GM12865 (cell line): ENCODE data around the gene ATP5ME.

Source experiments
- DNase-seq: peaks from one replicate; pipeline ENCODE4 v3.0.0; 2010; ENCODE audit warnings: low read depth
- H3K4me3 ChIP-seq: 2 replicates; pipeline ENCODE4 v1.5.1; 2011; ENCODE audit warnings: mild to moderate bottlenecking, low read depth, low read length, control low read depth
- TF ChIP-seq, protein P1 (sequence below): IDR thresholded peaks from 2 replicates; pipeline ENCODE4 v1.5.1; 2011; ENCODE audit warnings: low read length, control low read depth, low read depth, inconsistent platforms; ENCODE audit not compliant: insufficient read depth; ENCODE audit errors: missing control alignments

The ATP5ME gene

DNA sequence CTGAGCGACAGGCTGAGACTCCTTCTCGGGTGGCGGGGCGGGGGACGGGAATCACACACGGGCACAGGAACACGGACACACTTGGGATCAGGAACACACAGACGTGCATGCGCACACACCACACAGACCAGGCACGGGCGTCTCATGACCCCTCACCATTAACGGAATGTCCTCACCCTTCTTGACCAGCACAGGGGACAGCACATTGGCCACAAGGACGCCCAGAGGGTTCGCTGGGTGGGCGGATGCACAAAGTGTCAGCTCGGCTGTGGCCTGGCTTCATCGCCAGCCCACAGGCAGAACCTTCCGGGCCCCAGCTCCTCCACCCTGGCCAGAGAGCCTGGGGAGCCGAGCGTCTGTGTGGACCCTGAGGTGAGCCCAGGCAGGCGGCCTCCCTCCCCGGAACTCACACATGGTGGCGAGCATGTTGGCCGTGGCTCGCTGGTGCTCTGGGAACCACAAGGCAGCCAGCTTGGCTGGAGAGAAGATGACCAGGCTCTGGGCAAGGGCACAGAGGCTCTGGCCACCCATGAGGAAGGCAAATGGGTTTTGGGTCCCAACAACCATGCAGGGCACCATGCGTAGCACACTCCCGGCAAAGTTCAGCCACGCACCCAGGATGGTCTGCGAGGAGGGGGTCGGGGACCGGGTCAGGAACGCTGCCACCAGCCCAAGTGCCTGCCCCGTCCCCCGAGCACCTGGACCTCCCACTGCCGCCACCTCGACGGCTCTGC is 11.8 kb upstream of the ATP5ME start:
- H3K4me3 ChIP-seq = no peak overlapping the region
- TF ChIP-seq, protein P1, sequence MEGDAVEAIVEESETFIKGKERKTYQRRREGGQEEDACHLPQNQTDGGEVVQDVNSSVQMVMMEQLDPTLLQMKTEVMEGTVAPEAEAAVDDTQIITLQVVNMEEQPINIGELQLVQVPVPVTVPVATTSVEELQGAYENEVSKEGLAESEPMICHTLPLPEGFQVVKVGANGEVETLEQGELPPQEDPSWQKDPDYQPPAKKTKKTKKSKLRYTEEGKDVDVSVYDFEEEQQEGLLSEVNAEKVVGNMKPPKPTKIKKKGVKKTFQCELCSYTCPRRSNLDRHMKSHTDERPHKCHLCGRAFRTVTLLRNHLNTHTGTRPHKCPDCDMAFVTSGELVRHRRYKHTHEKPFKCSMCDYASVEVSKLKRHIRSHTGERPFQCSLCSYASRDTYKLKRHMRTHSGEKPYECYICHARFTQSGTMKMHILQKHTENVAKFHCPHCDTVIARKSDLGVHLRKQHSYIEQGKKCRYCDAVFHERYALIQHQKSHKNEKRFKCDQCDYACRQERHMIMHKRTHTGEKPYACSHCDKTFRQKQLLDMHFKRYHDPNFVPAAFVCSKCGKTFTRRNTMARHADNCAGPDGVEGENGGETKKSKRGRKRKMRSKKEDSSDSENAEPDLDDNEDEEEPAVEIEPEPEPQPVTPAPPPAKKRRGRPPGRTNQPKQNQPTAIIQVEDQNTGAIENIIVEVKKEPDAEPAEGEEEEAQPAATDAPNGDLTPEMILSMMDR = no peak
- DNase-seq = no peak

DNA sequence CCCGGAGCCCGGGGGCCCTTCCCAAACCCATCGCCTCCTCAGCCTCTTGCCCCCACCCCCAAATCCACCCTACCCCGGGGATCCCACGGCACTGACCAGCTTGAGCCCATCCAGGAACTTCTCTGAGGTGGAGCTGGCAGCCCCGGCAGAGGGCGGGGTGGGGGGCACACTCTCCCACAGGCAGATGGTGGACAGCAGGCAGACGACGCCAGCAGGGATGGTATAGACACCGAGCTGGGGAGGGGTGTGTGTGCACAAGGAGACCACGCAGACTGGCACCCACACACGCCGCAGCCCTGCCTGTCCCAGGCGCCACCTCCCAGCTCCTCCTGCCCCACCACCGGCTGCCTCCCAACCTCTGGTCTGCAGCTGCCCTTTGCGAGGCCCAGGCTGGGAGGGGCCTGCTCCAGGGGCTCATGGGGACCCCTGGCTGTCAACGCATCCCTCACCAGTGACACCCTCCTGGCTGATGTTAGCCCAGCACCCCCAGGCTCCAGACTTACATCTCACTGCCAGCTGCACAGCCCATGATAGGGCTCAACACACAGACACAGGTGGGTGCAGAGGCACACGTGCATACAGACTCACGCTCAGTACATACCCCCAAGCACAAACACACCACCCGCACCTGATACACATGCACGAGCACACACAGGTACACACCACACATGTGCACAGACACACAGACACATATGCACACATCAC is 10.7 kb upstream of the ATP5ME start:
- no peak for DNase-seq
- TF ChIP-seq, protein P1 = no peak

DNA sequence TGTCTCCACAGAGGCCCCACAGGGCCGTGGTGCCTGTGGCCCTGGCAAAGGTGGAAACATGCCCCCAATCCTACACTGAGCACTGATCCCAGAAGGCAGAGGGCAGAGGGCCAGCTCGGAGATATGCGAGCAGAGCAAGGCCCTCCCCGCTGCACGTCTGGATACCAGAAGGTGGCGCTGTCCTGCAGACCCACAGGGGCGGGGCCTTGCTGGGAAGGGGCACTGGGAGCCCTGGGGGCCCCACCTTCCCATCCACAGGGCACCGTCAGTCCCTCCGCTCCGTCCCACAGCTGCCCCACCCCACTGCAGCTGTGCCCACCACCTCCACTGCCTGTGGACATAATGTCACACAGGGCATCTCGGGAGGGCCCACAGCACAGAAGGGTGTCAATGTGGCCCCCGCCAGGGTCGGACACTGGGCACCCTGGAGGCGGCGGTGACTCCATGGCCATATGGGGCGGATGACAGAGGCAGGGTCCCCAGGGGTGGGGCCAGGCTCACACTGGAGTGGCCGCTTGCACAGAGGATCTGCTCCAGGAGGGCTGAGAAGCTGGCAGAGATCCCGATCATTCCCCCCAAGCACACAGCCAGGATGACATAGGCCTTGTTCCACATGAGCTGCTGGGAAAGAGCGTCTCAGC is 10.0 kb upstream of the ATP5ME start:
- H3K4me3 ChIP-seq = no peak overlapping the region
- DNase-seq = peak; percentile 40
- TF ChIP-seq, protein P1 = peak; percentile 51

More for the DNA sequence above, 10.7 kb upstream of the ATP5ME start:
- H3K4me3 ChIP-seq = no peak overlapping the region

DNA sequence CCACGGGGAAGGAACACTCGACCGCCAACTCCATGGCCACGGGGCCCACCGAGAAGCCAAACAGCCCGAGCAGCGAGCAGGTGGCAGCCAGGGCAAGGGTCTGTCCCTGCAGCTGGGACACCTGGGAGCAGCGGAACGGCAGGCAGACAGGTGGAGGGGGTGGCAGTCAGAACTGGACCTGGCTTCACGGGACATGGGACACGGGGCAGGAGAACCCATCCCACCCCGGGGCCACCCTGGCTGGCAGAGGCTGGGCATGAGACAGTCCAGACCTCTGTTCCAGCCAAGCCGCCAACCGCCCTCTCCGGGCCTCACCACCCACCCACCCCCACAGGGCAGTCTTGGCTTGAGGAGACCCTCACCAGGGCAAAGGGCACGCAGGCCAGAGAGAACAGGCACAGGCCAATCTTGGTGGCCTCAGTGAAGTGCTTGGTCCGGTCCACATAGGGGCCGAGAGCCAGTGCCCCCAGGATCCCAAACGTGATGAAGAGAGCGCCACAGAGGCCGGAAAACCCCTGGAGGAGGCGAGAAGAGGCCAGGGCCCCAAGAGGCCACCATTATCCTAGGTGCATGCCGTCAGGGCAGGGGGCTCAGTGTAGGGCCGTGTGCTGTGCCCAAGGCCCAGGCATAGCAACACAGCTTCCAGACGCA is 9.3 kb upstream of the ATP5ME start:
- no peak overlapping the region for H3K4me3 ChIP-seq
- TF ChIP-seq, protein P1 = no peak
- DNase-seq = no peak

DNA sequence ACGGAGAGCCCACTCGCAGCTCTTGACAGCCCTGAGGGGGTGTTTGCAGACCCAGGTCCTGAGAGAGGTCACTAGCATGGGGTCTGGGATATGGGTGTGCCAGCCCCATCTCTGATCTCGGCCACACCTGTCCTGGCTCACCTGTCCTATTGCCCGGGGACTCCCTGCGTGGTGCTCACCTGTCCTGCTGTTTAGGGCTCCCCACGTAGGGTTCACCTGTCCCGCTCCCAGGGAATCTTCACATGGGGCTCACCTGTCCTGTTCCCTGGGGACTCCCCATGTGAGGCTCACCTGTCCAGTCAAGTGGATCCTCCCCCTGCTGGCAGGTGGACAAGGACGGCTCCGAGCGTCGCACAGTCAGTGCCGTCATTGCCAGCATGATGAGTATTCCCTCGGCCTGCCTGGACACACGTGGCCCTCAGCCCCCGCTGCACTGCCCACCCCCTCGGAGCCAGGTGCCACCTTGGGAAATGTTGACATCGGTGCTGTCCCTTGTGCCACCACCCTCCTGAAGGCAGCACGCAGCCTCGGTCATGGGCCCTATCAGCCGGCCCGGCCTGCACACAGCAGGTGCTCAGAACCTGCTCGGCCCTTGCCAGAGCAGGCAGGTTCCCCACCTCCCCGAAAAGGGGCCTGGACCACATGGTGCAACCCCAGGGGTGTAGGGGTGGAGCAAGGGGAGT is 8.6 kb upstream of the ATP5ME start:
- no peak for DNase-seq

More for the DNA sequence above, 8.6 kb upstream of the ATP5ME start:
- TF ChIP-seq, protein P1 = no peak
- H3K4me3 ChIP-seq = no peak overlapping the region
